Type B pancreatic cell (in vitro differentiated cells): ENCODE measurements around the gene CTDSP2. TPM values are rescaled to one million over a fixed set of nuclear protein-coding genes. Genes with fewer than 3 reads are reported as not detected.

ENCODE experiments used
- DNase-seq: peaks from one replicate; pipeline ENCODE4 v3.0.0; 2021; ENCODE audit warnings: mixed read lengths; ENCODE audit not compliant: unreplicated experiment; ENCODE audit errors: extremely low spot score
- H3K27ac Mint-ChIP-seq: 2 replicates; pipeline ENCODE4 v1.8.0; 2021; ENCODE audit warnings: mild to moderate bottlenecking, mixed read lengths
- H3K27me3 Mint-ChIP-seq: 2 replicates; pipeline ENCODE4 v1.8.0; 2021; ENCODE audit warnings: mixed read lengths
- H3K36me3 Mint-ChIP-seq: 2 replicates; pipeline ENCODE4 v1.8.0; 2021; ENCODE audit warnings: mixed read lengths
- H3K4me1 Mint-ChIP-seq: one replicate; pipeline ENCODE4 v1.8.0; 2021; ENCODE audit warnings: mixed read lengths; ENCODE audit not compliant: unreplicated experiment
- H3K4me3 Mint-ChIP-seq: 2 replicates; pipeline ENCODE4 v1.8.0; 2021; ENCODE audit warnings: mild to moderate bottlenecking, mixed read lengths
- H3K9me3 Mint-ChIP-seq: 2 replicates; pipeline ENCODE4 v1.8.0; 2021; ENCODE audit warnings: mixed read lengths
- long read RNA-seq: library from polyadenylated mRNA; unstranded; transcript quantifications from one replicate; pipeline ENCODE4 v2.0.0, GENCODE V29; 2020
- total RNA-seq: library from RNA; stranded (reverse); gene quantifications from 2 replicates; pipeline ENCODE4 v1.2.1, GENCODE V29; 2021; ENCODE audit warnings: low replicate concordance
- TF ChIP-seq, protein P1 (sequence below): fragments of 200-600 bp; sonication (generic); conservative IDR thresholded peaks from 2 replicates; pipeline ENCODE4 v1.5.0; 2021; ENCODE audit warnings: antibody characterized with exemption, mild to moderate bottlenecking

Gene CTDSP2, protein sequence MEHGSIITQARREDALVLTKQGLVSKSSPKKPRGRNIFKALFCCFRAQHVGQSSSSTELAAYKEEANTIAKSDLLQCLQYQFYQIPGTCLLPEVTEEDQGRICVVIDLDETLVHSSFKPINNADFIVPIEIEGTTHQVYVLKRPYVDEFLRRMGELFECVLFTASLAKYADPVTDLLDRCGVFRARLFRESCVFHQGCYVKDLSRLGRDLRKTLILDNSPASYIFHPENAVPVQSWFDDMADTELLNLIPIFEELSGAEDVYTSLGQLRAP
- total RNA-seq, result 135 and 183 TPM in 2 replicates
- long read RNA-seq, partial matches to known transcripts, result 2 of 58 reads
- long read RNA-seq, other reads (novel, unspliced or antisense), result 56 of 58 reads

DNA sequence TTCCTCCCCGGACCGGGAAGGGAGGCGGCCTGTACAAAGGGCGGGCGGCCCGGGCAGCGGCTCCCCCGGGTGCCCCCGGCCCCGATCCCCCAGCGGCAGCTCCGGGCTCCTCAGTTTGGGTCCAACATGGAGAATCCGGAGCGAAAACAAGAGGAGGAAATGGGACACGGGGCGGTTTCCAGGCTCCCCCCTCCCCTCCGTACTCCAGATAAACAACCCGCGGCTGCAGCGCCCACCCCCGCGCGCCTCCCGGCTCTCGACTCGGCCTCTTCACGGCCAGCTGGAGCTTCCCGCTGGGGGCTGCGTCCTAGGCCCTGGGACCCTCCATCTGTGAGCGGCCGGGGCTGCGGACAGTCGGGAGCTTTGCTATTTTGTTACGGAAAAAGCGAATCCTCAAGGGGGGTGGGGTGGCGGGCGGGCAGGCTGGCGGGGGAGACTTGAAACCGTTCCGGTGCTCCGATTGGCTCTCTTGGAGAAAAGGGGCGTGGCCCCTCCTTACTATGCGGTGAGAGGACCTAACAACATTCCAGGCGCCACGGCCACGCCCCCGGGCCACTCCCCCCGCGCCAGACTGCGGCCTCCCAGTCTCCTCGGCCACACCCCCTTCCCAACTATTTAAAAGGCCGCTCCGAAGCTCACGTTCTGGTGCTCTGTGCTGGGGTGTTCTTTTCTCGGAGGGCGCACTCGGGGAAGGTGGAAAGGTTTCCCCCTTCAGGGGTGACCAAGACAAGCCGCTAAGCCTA, at the start of gene CTDSP2:
CTDSP2 (minus strand) TSS at position 153 of the 743 bp plus-strand sequence. CDS start 294 bp downstream, outside the sequence.
- TF ChIP-seq, protein P1, sequence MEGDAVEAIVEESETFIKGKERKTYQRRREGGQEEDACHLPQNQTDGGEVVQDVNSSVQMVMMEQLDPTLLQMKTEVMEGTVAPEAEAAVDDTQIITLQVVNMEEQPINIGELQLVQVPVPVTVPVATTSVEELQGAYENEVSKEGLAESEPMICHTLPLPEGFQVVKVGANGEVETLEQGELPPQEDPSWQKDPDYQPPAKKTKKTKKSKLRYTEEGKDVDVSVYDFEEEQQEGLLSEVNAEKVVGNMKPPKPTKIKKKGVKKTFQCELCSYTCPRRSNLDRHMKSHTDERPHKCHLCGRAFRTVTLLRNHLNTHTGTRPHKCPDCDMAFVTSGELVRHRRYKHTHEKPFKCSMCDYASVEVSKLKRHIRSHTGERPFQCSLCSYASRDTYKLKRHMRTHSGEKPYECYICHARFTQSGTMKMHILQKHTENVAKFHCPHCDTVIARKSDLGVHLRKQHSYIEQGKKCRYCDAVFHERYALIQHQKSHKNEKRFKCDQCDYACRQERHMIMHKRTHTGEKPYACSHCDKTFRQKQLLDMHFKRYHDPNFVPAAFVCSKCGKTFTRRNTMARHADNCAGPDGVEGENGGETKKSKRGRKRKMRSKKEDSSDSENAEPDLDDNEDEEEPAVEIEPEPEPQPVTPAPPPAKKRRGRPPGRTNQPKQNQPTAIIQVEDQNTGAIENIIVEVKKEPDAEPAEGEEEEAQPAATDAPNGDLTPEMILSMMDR, result peak; percentile 21
- Mint-ChIP-seq H3K36me3 (peaks cover 7% of the 10 kb centered on the region), H3K9me3 (no peaks in the 10 kb centered on the region), H3K27ac (peak within 1 kb of the TSS; percentile 94), H3K4me1 (peaks cover 41% of the 10 kb centered on the region), H3K4me3 (peak within 1 kb of the TSS; percentile 94), H3K27me3 (peaks cover 13% of the 10 kb centered on the region)
- DNase-seq, result peak; percentile 99

DNA sequence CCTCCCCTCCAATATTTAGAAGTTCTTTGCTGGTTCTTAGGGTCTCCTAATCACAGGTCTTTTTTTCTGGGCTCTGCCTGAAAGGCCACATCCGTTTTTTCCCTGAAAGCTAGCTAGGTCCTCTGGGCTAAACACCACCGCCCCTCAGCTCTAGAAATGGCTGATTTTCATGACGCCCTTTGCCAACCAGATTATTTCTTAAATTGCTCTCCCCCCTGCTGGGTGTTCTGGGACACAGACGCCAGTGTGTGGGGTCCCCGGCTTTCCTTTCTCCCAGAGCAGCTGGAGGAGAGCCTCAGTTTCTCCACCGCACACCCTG, 49.5 kb upstream of the CTDSP2 start:
- Mint-ChIP-seq H3K36me3 (peaks cover 4% of the 10 kb centered on the region), H3K4me1 (peaks cover 64% of the 10 kb centered on the region)

DNA sequence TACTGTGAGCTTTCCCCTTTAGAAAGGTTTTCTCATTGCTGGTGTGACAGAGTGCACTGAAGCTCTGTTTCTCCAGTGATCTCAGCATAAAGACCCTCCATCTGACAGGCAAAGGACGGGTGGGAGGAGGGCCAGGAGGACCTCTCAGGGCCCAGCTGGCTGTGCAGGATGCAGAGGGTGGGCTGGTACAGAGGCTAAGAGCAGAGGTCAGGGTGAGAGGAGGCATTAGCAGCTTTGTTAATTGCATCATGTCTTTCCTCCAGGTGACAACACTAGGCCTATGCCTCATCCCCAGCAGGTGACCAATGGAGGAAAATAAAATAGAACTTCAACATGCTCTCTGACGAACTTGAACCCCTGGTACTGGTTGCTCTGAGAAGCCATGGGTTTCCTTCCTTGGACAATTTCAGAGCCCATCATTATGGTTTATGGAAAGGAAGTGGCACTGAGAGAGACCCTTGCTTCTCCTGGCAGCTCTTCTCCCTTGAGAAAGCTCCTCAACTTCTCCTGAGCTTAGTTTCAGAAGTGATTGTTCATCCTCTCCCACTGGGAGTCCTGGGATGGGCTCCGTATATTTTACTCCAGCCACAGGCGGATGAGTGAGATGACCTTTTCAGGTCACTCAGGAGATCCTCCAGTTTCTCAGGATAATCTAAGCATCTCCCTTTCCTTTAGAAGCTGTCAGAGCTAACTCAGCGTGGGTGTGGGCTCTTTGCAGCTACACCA, 49.0 kb upstream of the CTDSP2 start:
- Mint-ChIP-seq H3K27me3 (peaks cover 7% of the 10 kb centered on the region), H3K27ac (peak overlapping the region; percentile 91)

More for the DNA sequence above, 49.5 kb upstream of the CTDSP2 start:
- TF ChIP-seq, protein P1, result no peak
- Mint-ChIP-seq H3K9me3 (no peaks in the 10 kb centered on the region), H3K4me3 (peak overlapping the region; percentile 83), H3K27me3 (peaks cover 7% of the 10 kb centered on the region), H3K27ac (peak overlapping the region; percentile 91)
- DNase-seq, result no peak

DNA sequence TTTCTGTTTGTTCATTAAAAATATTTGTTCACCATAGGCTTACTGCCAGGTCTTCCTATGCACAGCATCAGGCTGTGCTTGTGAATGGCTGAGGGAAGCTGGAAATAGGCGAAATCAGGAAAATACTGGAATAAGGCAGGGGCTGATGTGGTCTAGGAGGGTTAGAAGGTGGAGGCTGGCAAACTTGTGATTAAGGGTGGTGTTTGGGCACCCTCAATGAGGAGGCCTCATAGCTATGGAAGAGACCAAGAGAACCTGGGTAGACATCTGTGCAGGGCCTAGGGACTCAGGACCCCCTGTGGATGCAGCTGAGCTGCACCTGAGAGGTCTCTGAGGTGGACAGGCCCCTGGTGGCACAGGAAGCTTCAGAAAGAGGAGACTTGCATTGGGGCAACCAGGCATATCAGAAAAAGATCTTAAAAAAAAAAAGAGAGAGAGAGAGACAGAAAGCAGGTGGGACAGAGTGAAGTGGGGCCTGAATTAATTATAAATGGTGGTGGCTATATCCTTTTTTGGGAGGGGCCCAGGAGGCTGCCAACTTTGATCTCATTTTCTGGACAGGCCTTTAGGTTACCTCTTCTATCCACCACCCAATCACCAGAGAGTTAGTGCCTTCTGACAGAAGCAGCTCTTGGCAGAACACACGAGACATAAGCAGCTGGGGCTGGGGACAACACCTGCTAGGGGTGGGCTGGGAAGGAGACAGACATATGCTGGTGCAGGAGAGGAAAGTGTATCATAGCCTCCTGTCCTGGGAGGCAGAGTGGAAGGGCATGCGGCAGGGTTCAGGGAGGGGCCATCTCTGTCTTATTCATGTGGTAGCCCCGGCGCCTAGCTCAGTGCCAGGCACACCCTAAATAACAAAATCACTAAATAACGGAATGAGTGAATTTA, 48.1 kb upstream of the CTDSP2 start:
- peak overlapping the region; percentile 91 for H3K27ac Mint-ChIP-seq
- peak overlapping the region; percentile 76 for H3K4me3 Mint-ChIP-seq
- no peak for DNase-seq

More for the DNA sequence above, 49.0 kb upstream of the CTDSP2 start:
- TF ChIP-seq, protein P1, result no peak
- H3K4me3 Mint-ChIP-seq, result peak overlapping the region; percentile 83
- DNase-seq, result no peak
- peaks cover 64% of the 10 kb centered on the region for H3K4me1 Mint-ChIP-seq
- H3K36me3 Mint-ChIP-seq, result peaks cover 4% of the 10 kb centered on the region
- H3K9me3 Mint-ChIP-seq, result no peaks in the 10 kb centered on the region

More for the DNA sequence above, 48.1 kb upstream of the CTDSP2 start:
- TF ChIP-seq, protein P1, result no peak
- Mint-ChIP-seq H3K27me3 (peaks cover 7% of the 10 kb centered on the region), H3K4me1 (peaks cover 67% of the 10 kb centered on the region), H3K9me3 (no peaks in the 10 kb centered on the region), H3K36me3 (peaks cover 4% of the 10 kb centered on the region)
